ENCODE measurements around the gene TNFRSF1B. TPM values are rescaled to one million over a fixed set of nuclear protein-coding genes. Genes with fewer than 3 reads are reported as not detected.

Gene TNFRSF1B
- total RNA-seq, 2 donors from 2014 or later: 58.7 to 59.7 TPM

GRCh38 chr1:12138196-12139168 lies 28.3 kb upstream of the TNFRSF1B start:
- Histone ChIP-seq H3K27me3 (replicated peaks; ENCODE audit: insufficient read depth) (no peaks in the 10 kb centered on the region), H3K36me3 (no peaks in the 10 kb centered on the region), H3K4me1 (ENCODE audit: control insufficient read depth in 1 of 2, low read depth in 2 of 2) (peaks cover 0 to 3% of the 10 kb centered on the region in 2 donors), H3K27ac (no peak overlapping the region), H3K9me3 (no peaks in the 10 kb centered on the region), H3K4me3 (no peak overlapping the region)
- TF ChIP-seq CTCF (IDR thresholded peaks at IDR 0.05): no peak
- ATAC-seq (ENCODE audit: insufficient number of reproducible peaks, low FRiP score, low read depth): no peak
- no peak for DNase-seq (ENCODE audit: low spot score)

GRCh38 chr1:12140016-12140415 lies 26.8 kb upstream of the TNFRSF1B start:
- no peak overlapping the region for H3K4me3 ChIP-seq
- no peak for TF ChIP-seq CTCF (IDR thresholded peaks at IDR 0.05)
- no peaks in the 10 kb centered on the region for H3K36me3 ChIP-seq
- DNase-seq (ENCODE audit: low spot score) (no peak), ATAC-seq (ENCODE audit: insufficient number of reproducible peaks, low FRiP score, low read depth) (no peak)
- peaks cover 4 to 6% of the 10 kb centered on the region in 2 donors for H3K4me1 ChIP-seq (ENCODE audit: control insufficient read depth in 1 of 2, low read depth in 2 of 2)
- H3K27me3 ChIP-seq (replicated peaks; ENCODE audit: insufficient read depth): no peaks in the 10 kb centered on the region
- no peaks in the 10 kb centered on the region for H3K9me3 ChIP-seq
- H3K27ac ChIP-seq: no peak overlapping the region

- Histone ChIP-seq H3K4me1 (ENCODE audit: control insufficient read depth in 1 of 2, low read depth in 2 of 2) (peaks cover 4 to 6% of the 10 kb centered on the region in 2 donors), H3K36me3 (no peaks in the 10 kb centered on the region), H3K27ac (no peak overlapping the region), H3K9me3 (no peaks in the 10 kb centered on the region), H3K4me3 (no peak overlapping the region), H3K27me3 (replicated peaks; ENCODE audit: insufficient read depth) (no peaks in the 10 kb centered on the region)
- DNase-seq (ENCODE audit: low spot score) (no peak), ATAC-seq (ENCODE audit: insufficient number of reproducible peaks, low FRiP score, low read depth) (no peak)
- no peak for TF ChIP-seq CTCF (IDR thresholded peaks at IDR 0.05)
Measured at GRCh38 chr1:12140515-12141162, 26.2 kb upstream of the TNFRSF1B start.

- DNase-seq (ENCODE audit: low spot score) (no peak), ATAC-seq (ENCODE audit: insufficient number of reproducible peaks, low FRiP score, low read depth) (no peak)
- no peaks in the 10 kb centered on the region for H3K9me3 ChIP-seq
- no peaks in the 10 kb centered on the region for H3K27me3 ChIP-seq (replicated peaks; ENCODE audit: insufficient read depth)
- H3K27ac ChIP-seq: no peak overlapping the region
- H3K36me3 ChIP-seq: no peaks in the 10 kb centered on the region
- H3K4me3 ChIP-seq: no peak overlapping the region
- peaks cover 4 to 6% of the 10 kb centered on the region in 2 donors for H3K4me1 ChIP-seq (ENCODE audit: control insufficient read depth in 1 of 2, low read depth in 2 of 2)
- no peak for TF ChIP-seq CTCF (IDR thresholded peaks at IDR 0.05)
Measured at GRCh38 chr1:12141163-12141850, 25.5 kb upstream of the TNFRSF1B start.

Data from thoracic aorta (tissue), 2 donors.